ENCODE data around the gene COP1. TPM values are rescaled to one million over a fixed set of nuclear protein-coding genes. Genes with fewer than 3 reads are reported as not detected.

Gene COP1
- total and polyA plus RNA-seq, 2 of the 13 experiments (the other 11 are each of a cell fraction or from before 2014, with no cell fraction given) = 20.5 to 51.3 TPM

GRCh38 chr1:176217461-176218099, 10.5 kb upstream of the COP1 start (continued):
- TF ChIP-seq KIAA2018 (CRISPR knock-in tag; IDR thresholded peaks at IDR 0.05; ENCODE audit: borderline replicate concordance) = no peak
- no peak for TF ChIP-seq ZNF7 (CRISPR knock-in tag; IDR thresholded peaks at IDR 0.05)
- TF ChIP-seq ZBTB39 (CRISPR knock-in tag; IDR thresholded peaks at IDR 0.05) = no peak
- TF ChIP-seq ZGPAT (CRISPR knock-in tag; IDR thresholded peaks at IDR 0.05) = no peak
- TF ChIP-seq ARID4A (CRISPR knock-in tag; IDR thresholded peaks at IDR 0.05; ENCODE audit: borderline replicate concordance) = no peak
- no peak for TF ChIP-seq ATF2 (CRISPR knock-in tag; IDR thresholded peaks at IDR 0.05)
- no peak for TF ChIP-seq HIVEP1 (CRISPR knock-in tag; IDR thresholded peaks at IDR 0.05)
- TF ChIP-seq ZFP62 (CRISPR knock-in tag; IDR thresholded peaks at IDR 0.05) = no peak
- TF ChIP-seq FOSL2 (CRISPR knock-in tag; IDR thresholded peaks at IDR 0.05) = no peak
- TF ChIP-seq NFKB2 (CRISPR knock-in tag; IDR thresholded peaks at IDR 0.05; ENCODE audit: borderline replicate concordance) = no peak
- TF ChIP-seq HDAC2 (CRISPR knock-in tag; IDR thresholded peaks at IDR 0.05) = no peak

Measured in HepG2 (cell line).